GM23338 (cell line): ENCODE measurements around the gene MYCBPAP. TPM values are rescaled to one million over a fixed set of nuclear protein-coding genes. Genes with fewer than 3 reads are reported as not detected.

ENCODE experiments used
- ATAC-seq: fragments of 200-7000 bp; cut with Tn5 transposase; 3 replicates; pipeline ENCODE4 v1.9.1; 2020
- DNase-seq: peaks from one replicate; pipeline ENCODE4 v3.0.0-alpha.2; 2015; ENCODE audit warnings: low spot score
- H2AFZ ChIP-seq: fragments of 200-600 bp; sonication (generic); 2 replicates; pipeline ENCODE4 v1.8.0; 2016; ENCODE audit warnings: antibody characterized with exemption, mild to moderate bottlenecking, moderate library complexity
- H3F3A ChIP-seq: fragments of 200-600 bp; sonication (generic); replicated peaks from 2 replicates; pipeline ENCODE4 v1.8.0; 2017; ENCODE audit warnings: antibody characterized with exemption, mixed run types, low read depth
- H3K27ac ChIP-seq: fragments of 200-600 bp; sonication (generic); 2 replicates; pipeline ENCODE4 v1.6.1; 2016; ENCODE audit warnings: low read depth
- H3K27me3 ChIP-seq: fragments of 200-600 bp; sonication (generic); 2 replicates; pipeline ENCODE4 v1.8.0; 2016; ENCODE audit warnings: mild to moderate bottlenecking, mixed run types, moderate library complexity; ENCODE audit not compliant: insufficient read depth
- H3K36me3 ChIP-seq: fragments of 200-600 bp; sonication (generic); 2 replicates; pipeline ENCODE4 v1.8.0; 2016; ENCODE audit warnings: mild to moderate bottlenecking; ENCODE audit not compliant: insufficient read depth
- H3K4me1 ChIP-seq: fragments of 200-600 bp; sonication (generic); 2 replicates; pipeline ENCODE4 v1.8.0; 2016; ENCODE audit warnings: mild to moderate bottlenecking, moderate library complexity; ENCODE audit not compliant: insufficient read depth
- H3K4me2 ChIP-seq: fragments of 200-600 bp; sonication (generic); 2 replicates; pipeline ENCODE4 v1.7.1; 2017; ENCODE audit warnings: mixed run types
- H3K4me3 ChIP-seq: fragments of 200-600 bp; sonication (generic); 2 replicates; pipeline ENCODE4 v1.6.1; 2016; ENCODE audit warnings: mixed run types
- H3K79me2 ChIP-seq: fragments of 200-600 bp; sonication (generic); replicated peaks from 2 replicates; pipeline ENCODE4 v1.8.0; 2017; ENCODE audit warnings: mild to moderate bottlenecking; ENCODE audit not compliant: insufficient read depth
- H3K9me2 ChIP-seq: fragments of 200-600 bp; sonication (generic); 2 replicates; pipeline ENCODE4 v1.8.0; 2017; ENCODE audit not compliant: insufficient read depth
- H4K20me1 ChIP-seq: fragments of 200-600 bp; sonication (generic); replicated peaks from 2 replicates; pipeline ENCODE4 v1.8.0; 2017; ENCODE audit warnings: mild to moderate bottlenecking; ENCODE audit not compliant: insufficient read depth
- H3K27ac Mint-ChIP-seq: 2 replicates; pipeline ENCODE4 v1.8.0; 2020; ENCODE audit warnings: inconsistent platforms, mild to moderate bottlenecking, moderate library complexity, mixed read lengths
- H3K27me3 Mint-ChIP-seq: 3 replicates; pipeline ENCODE4 v1.8.0; 2022; ENCODE audit warnings: low read depth, mild to moderate bottlenecking, moderate library complexity, mixed read lengths, inconsistent platforms; ENCODE audit not compliant: insufficient read depth, poor library complexity
- H3K36me3 Mint-ChIP-seq: 3 replicates; pipeline ENCODE4 v1.8.0; 2021; ENCODE audit warnings: low read depth, mild to moderate bottlenecking, inconsistent platforms, moderate library complexity, mixed read lengths
- H3K4me1 Mint-ChIP-seq: 3 replicates; pipeline ENCODE4 v1.8.0; 2020; ENCODE audit warnings: mild to moderate bottlenecking, inconsistent platforms, mixed read lengths
- H3K4me3 Mint-ChIP-seq: 3 replicates; pipeline ENCODE4 v1.8.0; 2021; ENCODE audit warnings: moderate library complexity, mild to moderate bottlenecking, inconsistent platforms, mixed read lengths
- H3K9me3 Mint-ChIP-seq: 3 replicates; pipeline ENCODE4 v1.8.0; 2020; ENCODE audit warnings: moderate library complexity, mild to moderate bottlenecking, inconsistent platforms, mixed read lengths
- CTCF ChIP-seq, 2 experiments: fragments of 200-600 bp in 1 of 2; sonication (generic) in 1 of 2; conservative IDR thresholded peaks; 2 replicates each; pipeline versions ENCODE4 v1.5.1 to v1.6.1; 2016 to 2017; ENCODE audit warnings: antibody characterized with exemption in 2 of 2, low read depth in 2 of 2, mild to moderate bottlenecking in 2 of 2, moderate library complexity in 1 of 2
- ETS1 ChIP-seq: IDR thresholded peaks from 2 replicates; pipeline ENCODE4 v1.6.1; 2016; ENCODE audit warnings: antibody characterized with exemption
- EZH2 ChIP-seq: fragments of 200-600 bp; sonication (generic); IDR thresholded peaks from one replicate; pipeline ENCODE4 v1.8.0; 2017; ENCODE audit warnings: antibody characterized with exemption, mild to moderate bottlenecking, low read depth; ENCODE audit not compliant: unreplicated experiment
- REST ChIP-seq: IDR thresholded peaks from one replicate; pipeline ENCODE4 v1.6.1; 2018; ENCODE audit warnings: antibody characterized with exemption; ENCODE audit not compliant: unreplicated experiment
- ZNF114 ChIP-seq: fragments of 250-450 bp; sonication (Bioruptor Pico); IDR thresholded peaks from 2 replicates; pipeline ENCODE4 v1.5.0; 2020; ENCODE audit warnings: mild to moderate bottlenecking, moderate library complexity
- ZNF462 ChIP-seq: fragments of 250-450 bp; sonication (Bioruptor Pico); IDR thresholded peaks from 2 replicates; pipeline ENCODE4 v1.5.0; 2020; ENCODE audit warnings: mild to moderate bottlenecking, moderate library complexity
- polyA plus RNA-seq: library from polyadenylated mRNA; unstranded; fragments of >200 nt; fragmentation: Nextera tagmentation; extraction: Ambion mirVana; gene quantifications from 2 replicates; pipeline ENCODE4 v1.2.1, GENCODE V29; 2016
- total RNA-seq: library from RNA; depleted of rRNA; stranded (reverse); fragments of >200 nt; shearing (Covaris generic); gene quantifications from 2 replicates; pipeline ENCODE4 v1.2.3, GENCODE V29; 2014

MYCBPAP gene
- total and polyA plus RNA-seq, 2 experiments from 2014 or later = 0.63 to 1.7 TPM

GRCh38 chr17:50531428-50532025 is 23.3 kb downstream of the MYCBPAP start:
- H3K27ac Mint-ChIP-seq = no peak overlapping the region
- peak overlapping the region; percentile 98; the same call in 1 of the 2 replicates for H2AFZ ChIP-seq

More at GRCh38 chr17:50531428-50532025, 23.3 kb downstream of the MYCBPAP start:
- ATAC-seq (no peak), DNase-seq (no peak)
- Histone ChIP-seq H3K79me2 (no peaks in the 10 kb centered on the region), H4K20me1 (no peaks in the 10 kb centered on the region), H3K27me3 (peaks cover 28% of the 10 kb centered on the region), H3K4me1 (peaks cover 12% of the 10 kb centered on the region), H3K4me2 (peak overlapping the region; percentile 96), H3K9me2 (peaks cover 3% of the 10 kb centered on the region; the same call in 1 of the 2 replicates), H3K4me3 (peak overlapping the region; percentile 86), H3K27ac (no peak overlapping the region), H3F3A (0 out of 2 replicates have a peak, but pooled peaks cover 4% of the 10 kb centered on the region), H3K36me3 (no peaks in the 10 kb centered on the region)
- no peak for TF ChIP-seq EZH2
- no peak for TF ChIP-seq REST
- TF ChIP-seq ETS1 = no peak
- TF ChIP-seq CTCF (conservative IDR thresholded peaks at IDR 0.05; ENCODE audit: low read depth in 2 of 2) = no peak
- TF ChIP-seq ZNF114 = no peak
- no peak for TF ChIP-seq ZNF462 (CRISPR knock-in tag)
- Mint-ChIP-seq H3K9me3 (no peaks in the 10 kb centered on the region; the same call in 2 of the 3 replicates), H3K4me1 (peaks cover 29% of the 10 kb centered on the region), H3K4me3 (peak overlapping the region; percentile 82; the same call in 1 of the 3 replicates), H3K36me3 (peaks cover 3% of the 10 kb centered on the region; the same call in 1 of the 3 replicates), H3K27me3 (peaks cover 35% of the 10 kb centered on the region)
